ENCODE data around the gene MBOAT1. TPM values are rescaled to one million over a fixed set of nuclear protein-coding genes. Genes with fewer than 3 reads are reported as not detected.

The MBOAT1 gene
- total and polyA plus RNA-seq, 10 donors, result 1.0 to 14.9 (median 11.8) TPM

DNA sequence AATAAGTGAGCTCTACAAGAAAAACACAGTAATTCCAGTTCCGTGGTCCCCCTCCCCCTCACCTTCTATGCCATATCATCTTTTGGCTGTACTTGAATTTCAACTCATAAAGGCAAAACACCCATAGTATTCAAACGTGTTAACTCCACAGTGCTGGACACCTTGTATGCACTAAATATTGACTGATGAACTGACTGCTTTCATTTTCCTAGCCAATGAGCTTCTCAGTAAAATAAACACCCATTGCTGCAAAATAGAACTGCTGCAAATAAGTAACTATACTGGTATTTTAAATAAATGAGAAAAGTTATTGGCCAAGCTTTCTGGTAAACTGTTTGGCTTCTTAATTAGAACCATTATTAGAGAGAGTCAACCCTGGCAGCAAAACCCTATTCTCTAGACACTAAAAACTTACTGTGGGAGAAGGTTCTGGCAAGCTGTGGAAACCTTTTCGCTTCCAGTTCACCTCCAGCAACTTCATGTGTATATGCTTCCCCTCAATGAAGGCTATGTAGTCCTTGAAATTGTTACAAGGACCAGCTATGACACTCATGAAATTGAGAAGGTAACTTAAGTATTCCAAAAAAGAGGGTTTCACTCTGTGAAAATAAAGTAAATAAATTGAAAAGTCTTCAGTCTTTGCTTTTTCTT lies 86.0 kb downstream of the MBOAT1 start:
- intact Hi-C loops (cut with DNase I; ENCODE audit: low total_unique reads), result no loop called here
- H3K4me1 ChIP-seq, result peaks cover 0 to 12% (median 4%) of the 10 kb centered on the region in 6 donors
- TF ChIP-seq POLR2A (IDR thresholded peaks at IDR 0.05) (no peak), POLR2AphosphoS5 (IDR thresholded peaks at IDR 0.05) (no peak)
- TF ChIP-seq, protein P1, sequence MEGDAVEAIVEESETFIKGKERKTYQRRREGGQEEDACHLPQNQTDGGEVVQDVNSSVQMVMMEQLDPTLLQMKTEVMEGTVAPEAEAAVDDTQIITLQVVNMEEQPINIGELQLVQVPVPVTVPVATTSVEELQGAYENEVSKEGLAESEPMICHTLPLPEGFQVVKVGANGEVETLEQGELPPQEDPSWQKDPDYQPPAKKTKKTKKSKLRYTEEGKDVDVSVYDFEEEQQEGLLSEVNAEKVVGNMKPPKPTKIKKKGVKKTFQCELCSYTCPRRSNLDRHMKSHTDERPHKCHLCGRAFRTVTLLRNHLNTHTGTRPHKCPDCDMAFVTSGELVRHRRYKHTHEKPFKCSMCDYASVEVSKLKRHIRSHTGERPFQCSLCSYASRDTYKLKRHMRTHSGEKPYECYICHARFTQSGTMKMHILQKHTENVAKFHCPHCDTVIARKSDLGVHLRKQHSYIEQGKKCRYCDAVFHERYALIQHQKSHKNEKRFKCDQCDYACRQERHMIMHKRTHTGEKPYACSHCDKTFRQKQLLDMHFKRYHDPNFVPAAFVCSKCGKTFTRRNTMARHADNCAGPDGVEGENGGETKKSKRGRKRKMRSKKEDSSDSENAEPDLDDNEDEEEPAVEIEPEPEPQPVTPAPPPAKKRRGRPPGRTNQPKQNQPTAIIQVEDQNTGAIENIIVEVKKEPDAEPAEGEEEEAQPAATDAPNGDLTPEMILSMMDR (IDR thresholded peaks at IDR 0.05 in 8 of 11, conservative IDR thresholded peaks at IDR 0.05 in 3 of 11), result no peak
- no peak for DNase-seq
- no peak overlapping the region for H3K4me3 ChIP-seq
- no peaks in the 10 kb centered on the region for H3K27me3 ChIP-seq (replicated peaks in 1 of 7)
- WGBS, 5 donors, result 83 to 99% (median 90%) methylated on average over 3 of the region's 3 CpGs
- H3K27ac ChIP-seq, result no peak overlapping the region
- peaks cover 0 to 85% (median 2%) of the 10 kb centered on the region in 6 donors for H3K36me3 ChIP-seq
- H3K9me3 ChIP-seq, result no peaks in the 10 kb centered on the region

- no peak for TF ChIP-seq POLR2A (IDR thresholded peaks at IDR 0.05)
- TF ChIP-seq, protein P1 (IDR thresholded peaks at IDR 0.05 in 8 of 11, conservative IDR thresholded peaks at IDR 0.05 in 3 of 11), result no peak
- TF ChIP-seq POLR2AphosphoS5 (IDR thresholded peaks at IDR 0.05), result no peak
- H3K9me3 ChIP-seq, result no peaks in the 10 kb centered on the region
- peaks cover 0 to 12% (median 4%) of the 10 kb centered on the region in 6 donors for H3K4me1 ChIP-seq
- no peaks in the 10 kb centered on the region for H3K27me3 ChIP-seq (replicated peaks in 1 of 7)
- no peak overlapping the region for H3K27ac ChIP-seq
- H3K4me3 ChIP-seq, result no peak overlapping the region
- DNase-seq, result no peak
- intact Hi-C loops (cut with DNase I; ENCODE audit: low total_unique reads), result no loop called here
- WGBS, 5 donors, result 68 to 90% (median 79%) methylated on average over 3 of the region's 3 CpGs
- H3K36me3 ChIP-seq, result peaks cover 0 to 85% (median 2%) of the 10 kb centered on the region in 6 donors
These were observed 87.7 kb downstream of the MBOAT1 start for GRCh38 chr6:20124545-20124944.

DNA sequence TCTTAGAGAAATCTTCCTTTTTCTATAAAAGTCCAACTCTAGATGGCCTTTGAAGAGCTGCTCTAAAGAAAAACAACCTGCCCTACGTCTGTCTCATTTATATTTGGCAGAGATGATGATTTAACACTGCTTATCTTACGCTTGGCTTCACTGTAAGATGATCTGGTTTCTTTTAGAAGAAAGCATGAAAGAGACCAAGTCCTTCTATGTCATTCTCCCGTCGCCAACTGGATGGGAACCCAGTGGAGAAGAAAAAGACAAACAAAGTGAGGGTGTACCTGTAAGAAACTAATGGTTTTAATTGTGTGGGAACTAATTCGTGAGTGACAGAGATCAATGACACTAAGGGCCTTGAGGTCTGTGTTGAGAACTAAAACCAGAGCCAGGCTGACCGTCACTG lies 92.8 kb downstream of the MBOAT1 start:
- Histone ChIP-seq H3K27me3 (replicated peaks in 1 of 7) (no peaks in the 10 kb centered on the region), H3K36me3 (peaks cover 0 to 99% (median 8%) of the 10 kb centered on the region in 6 donors), H3K4me3 (no peak overlapping the region), H3K4me1 (no peaks in the 10 kb centered on the region), H3K9me3 (no peaks in the 10 kb centered on the region), H3K27ac (no peak overlapping the region)
- no peak for TF ChIP-seq POLR2AphosphoS5 (IDR thresholded peaks at IDR 0.05)
- WGBS, 5 donors, result 83 to 91% (median 90%) methylated on average over 6 of the region's 6 CpGs
- intact Hi-C loops (cut with DNase I; ENCODE audit: low total_unique reads), result loop anchor here (5.0 kb wide), 1 partner anchor 273 kb away; no protein-coding TSS in a partner anchor
- no peak for DNase-seq

GRCh38 chr6:20118892-20119291 lies 93.4 kb downstream of the MBOAT1 start:
- 87 to 95% (median 90%) methylated on average over 4 of the region's 4 CpGs for WGBS, 5 donors
- peaks cover 0 to 99% (median 8%) of the 10 kb centered on the region in 6 donors for H3K36me3 ChIP-seq
- H3K9me3 ChIP-seq, result no peaks in the 10 kb centered on the region
- intact Hi-C loops (cut with DNase I; ENCODE audit: low total_unique reads), result loop anchor here (5.0 kb wide), 1 partner anchor 273 kb away; no protein-coding TSS in a partner anchor
- no peaks in the 10 kb centered on the region for H3K4me1 ChIP-seq
- no peaks in the 10 kb centered on the region for H3K27me3 ChIP-seq (replicated peaks in 1 of 7)
- no peak for TF ChIP-seq POLR2AphosphoS5 (IDR thresholded peaks at IDR 0.05)
- TF ChIP-seq, protein P1 (IDR thresholded peaks at IDR 0.05 in 8 of 11, conservative IDR thresholded peaks at IDR 0.05 in 3 of 11), result no peak
- TF ChIP-seq POLR2A (IDR thresholded peaks at IDR 0.05), result no peak
- H3K4me3 ChIP-seq, result no peak overlapping the region
- DNase-seq, result no peak
- H3K27ac ChIP-seq, result no peak overlapping the region
